Kidney (tissue), 14 donors: ENCODE measurements around the gene SNX27. TPM values are rescaled to one million over a fixed set of nuclear protein-coding genes. Genes with fewer than 3 reads are reported as not detected.

Experiments used
- DNase-seq, 5 donors: peaks; one replicate each; pipeline ENCODE4 v3.0.0-alpha.2; 2013 to 2020
- FAIRE-seq: peaks from 2 replicates; lab custom pipeline; 2012; peaks lifted over from hg19 to GRCh38; lab: Jason Lieb, UNC
- H3K27ac ChIP-seq, 2 donors: one replicate each; pipeline ENCODE4 v1.7.0; 2013; ENCODE audit warnings: low read depth in 2 of 2, low read length in 2 of 2, inconsistent platforms in 1 of 2
- H3K27me3 ChIP-seq: one replicate; pipeline ENCODE4 v1.7.1; 2013; ENCODE audit warnings: low read length, inconsistent platforms; ENCODE audit not compliant: control insufficient read depth, insufficient read depth
- H3K36me3 ChIP-seq, 3 donors: one replicate each; pipeline versions ENCODE4 v1.7.0 to v1.7.1; 2013; ENCODE audit warnings: low read length in 3 of 3, control low read depth in 1 of 3, inconsistent platforms in 1 of 3; ENCODE audit not compliant: insufficient read depth in 3 of 3, control insufficient read depth in 2 of 3
- H3K4me1 ChIP-seq, 3 donors: one replicate each; pipeline versions ENCODE4 v1.7.0 to v1.7.1; 2013; ENCODE audit warnings: low read length in 3 of 3, inconsistent platforms in 1 of 3, low read depth in 1 of 3; ENCODE audit not compliant: control insufficient read depth in 2 of 3, insufficient read depth in 2 of 3
- H3K4me3 ChIP-seq, 3 donors: one replicate each; pipeline versions ENCODE4 v1.7.0 to v1.8.1; 2013; ENCODE audit warnings: low read length in 3 of 3, control low read depth in 1 of 3, inconsistent platforms in 1 of 3
- H3K9ac ChIP-seq, 3 donors: one replicate each; pipeline versions ENCODE4 v1.7.0 to v1.7.1; 2013; ENCODE audit warnings: low read length in 3 of 3, control low read depth in 1 of 3, inconsistent platforms in 1 of 3
- H3K9me3 ChIP-seq, 3 donors: one replicate each; pipeline versions ENCODE4 v1.7.0 to v1.7.1; 2013; ENCODE audit warnings: low read length in 3 of 3, control low read depth in 1 of 3, inconsistent platforms in 1 of 3; ENCODE audit not compliant: control insufficient read depth in 2 of 3, insufficient read depth in 1 of 3
- intact Hi-C: fragments of 100-400 bp; cut with DNase I; formaldehyde crosslinking; loops from one replicate; pipeline ENCODE4 v1.11.1; 2022
- polyA plus RNA-seq: library from polyadenylated mRNA; stranded (reverse); fragments of 350-450 nt; fragmentation: Illumina TruSeq; extraction: RNeasy Lipid Tissue Mini Kit (QIAGEN cat#74804); gene quantifications from one replicate; pipeline ENCODE4 v1.2.3, GENCODE V29; 2014; ENCODE audit warnings: low read depth, low replicate concordance; ENCODE audit not compliant: insufficient read depth
- total RNA-seq: library from RNA; stranded (reverse); fragmentation: NEBNext Ultra II Directional; extraction: Animal tissue kit (Norgen Biotek cat#: 25700); gene quantifications from one replicate; pipeline ENCODE4 v1.2.1, GENCODE V29; 2021
- TF ChIP-seq, protein P1 (sequence below): IDR thresholded peaks from 3 replicates; pipeline ENCODE4 v1.5.1; 2012; ENCODE audit warnings: mild to moderate bottlenecking, moderate library complexity, borderline replicate concordance; ENCODE audit not compliant: insufficient read depth; ENCODE audit errors: extremely low read depth
- donor health status: control.
- donor health status: control.
- donor health status: control.
- donor health status: control.
- donor health status: control.
- donor health status: DM: yes; HTN: yes; CAD: no.
- donor health status: Normal renal cell carcinoma (clear cell type).

Gene SNX27
- total and polyA plus RNA-seq, 2 donors from 2014 or later, result 13.5 to 46.3 TPM

DNA sequence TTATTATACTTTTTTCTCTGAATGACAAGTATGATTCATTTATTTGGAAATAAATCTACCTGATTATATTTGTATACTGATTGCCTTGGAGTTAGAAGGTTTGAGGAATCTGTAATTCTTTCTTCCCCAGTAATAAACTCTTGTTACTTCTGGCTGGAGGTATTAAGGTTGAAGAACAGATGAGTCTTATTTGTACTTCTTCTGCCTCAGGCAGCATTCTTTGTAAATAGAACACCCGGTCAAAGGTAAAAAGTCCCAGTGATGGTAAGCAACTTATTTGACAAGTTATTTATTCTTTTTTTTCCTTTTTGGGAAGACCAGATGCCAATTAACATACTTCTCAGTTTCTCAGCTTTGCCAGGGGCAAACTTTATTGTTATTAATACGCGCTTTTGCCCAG lies 12.9 kb downstream of the SNX27 start:
- TF ChIP-seq, protein P1, sequence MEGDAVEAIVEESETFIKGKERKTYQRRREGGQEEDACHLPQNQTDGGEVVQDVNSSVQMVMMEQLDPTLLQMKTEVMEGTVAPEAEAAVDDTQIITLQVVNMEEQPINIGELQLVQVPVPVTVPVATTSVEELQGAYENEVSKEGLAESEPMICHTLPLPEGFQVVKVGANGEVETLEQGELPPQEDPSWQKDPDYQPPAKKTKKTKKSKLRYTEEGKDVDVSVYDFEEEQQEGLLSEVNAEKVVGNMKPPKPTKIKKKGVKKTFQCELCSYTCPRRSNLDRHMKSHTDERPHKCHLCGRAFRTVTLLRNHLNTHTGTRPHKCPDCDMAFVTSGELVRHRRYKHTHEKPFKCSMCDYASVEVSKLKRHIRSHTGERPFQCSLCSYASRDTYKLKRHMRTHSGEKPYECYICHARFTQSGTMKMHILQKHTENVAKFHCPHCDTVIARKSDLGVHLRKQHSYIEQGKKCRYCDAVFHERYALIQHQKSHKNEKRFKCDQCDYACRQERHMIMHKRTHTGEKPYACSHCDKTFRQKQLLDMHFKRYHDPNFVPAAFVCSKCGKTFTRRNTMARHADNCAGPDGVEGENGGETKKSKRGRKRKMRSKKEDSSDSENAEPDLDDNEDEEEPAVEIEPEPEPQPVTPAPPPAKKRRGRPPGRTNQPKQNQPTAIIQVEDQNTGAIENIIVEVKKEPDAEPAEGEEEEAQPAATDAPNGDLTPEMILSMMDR, result no peak
- intact Hi-C loops, result no loop called here
- Histone ChIP-seq H3K27ac (no peak overlapping the region), H3K4me3 (no peak overlapping the region), H3K9ac (no peak overlapping the region), H3K27me3 (no peaks in the 10 kb centered on the region), H3K9me3 (no peaks in the 10 kb centered on the region), H3K36me3 (no peaks in the 10 kb centered on the region), H3K4me1 (peaks cover 0 to 8% (median 4%) of the 10 kb centered on the region in 3 donors)
- no peak for DNase-seq
- FAIRE-seq, result no peak

DNA sequence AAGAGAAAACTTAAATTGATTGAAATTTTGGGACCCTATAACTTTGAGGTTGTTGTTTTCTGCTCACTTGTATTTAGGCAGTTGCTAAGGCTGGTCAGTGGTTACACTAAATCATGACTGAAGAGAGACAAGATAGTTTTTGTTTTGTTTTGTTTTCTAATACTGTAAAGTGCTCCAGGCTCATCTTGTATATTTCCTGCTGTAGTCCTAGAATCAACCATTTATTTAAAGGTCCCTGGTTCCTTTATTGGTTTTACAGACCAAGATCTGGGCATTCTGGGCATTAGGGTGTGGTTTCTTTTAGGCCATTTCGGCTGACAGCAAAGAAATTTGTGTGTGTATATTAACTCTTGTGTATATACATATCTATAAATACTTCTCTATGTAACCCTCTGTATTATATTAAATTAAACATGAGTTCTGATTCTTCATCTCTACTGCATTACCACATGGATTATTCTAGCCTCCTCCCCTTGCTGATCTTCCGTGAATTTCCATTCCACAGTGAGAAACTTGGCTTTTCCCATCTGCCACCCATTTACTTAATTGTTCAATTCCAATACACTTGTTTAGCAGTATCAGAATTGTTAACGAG lies 15.0 kb downstream of the SNX27 start:
- Histone ChIP-seq H3K4me3 (no peak overlapping the region), H3K4me1 (no peaks in the 10 kb centered on the region), H3K27me3 (no peaks in the 10 kb centered on the region), H3K9ac (no peak overlapping the region), H3K36me3 (no peaks in the 10 kb centered on the region), H3K9me3 (no peaks in the 10 kb centered on the region), H3K27ac (no peak overlapping the region)
- intact Hi-C loops, result no loop called here
- TF ChIP-seq, protein P1, result no peak
- DNase-seq (no peak), FAIRE-seq (no peak)

DNA sequence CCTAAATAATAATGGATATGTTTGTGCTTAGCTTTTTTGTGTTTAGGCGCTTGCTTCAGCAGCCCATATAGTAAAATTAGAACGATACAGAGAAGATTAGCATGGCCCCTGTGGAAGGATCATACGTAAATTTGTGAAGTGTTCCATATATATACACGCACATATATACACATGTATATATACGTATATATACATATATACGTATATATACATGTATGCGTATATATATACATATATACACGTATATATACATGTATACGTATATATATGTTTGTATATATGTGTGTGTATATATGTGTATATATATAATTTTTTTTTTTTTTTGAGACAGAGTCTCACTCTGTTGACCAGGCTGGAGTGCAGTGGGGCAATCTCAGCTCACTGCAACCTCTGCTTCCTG lies 17.4 kb downstream of the SNX27 start:
- intact Hi-C loops, result no loop called here
- H3K9ac ChIP-seq, result no peak overlapping the region
- H3K27me3 ChIP-seq, result no peaks in the 10 kb centered on the region
- no peaks in the 10 kb centered on the region for H3K4me1 ChIP-seq
- TF ChIP-seq, protein P1, result no peak
- FAIRE-seq (no peak), DNase-seq (no peak)
- no peak overlapping the region for H3K4me3 ChIP-seq
- H3K9me3 ChIP-seq, result no peaks in the 10 kb centered on the region
- H3K27ac ChIP-seq, result no peak overlapping the region
- H3K36me3 ChIP-seq, result no peaks in the 10 kb centered on the region
